ENCODE data around the gene SMAD6. TPM values are rescaled to one million over a fixed set of nuclear protein-coding genes. Genes with fewer than 3 reads are reported as not detected.

Gene SMAD6
- total and polyA plus RNA-seq, 2 donors (not counting 1 experiment from before 2014, with no cell fraction given): 0.03 to 0.37 TPM

DNA sequence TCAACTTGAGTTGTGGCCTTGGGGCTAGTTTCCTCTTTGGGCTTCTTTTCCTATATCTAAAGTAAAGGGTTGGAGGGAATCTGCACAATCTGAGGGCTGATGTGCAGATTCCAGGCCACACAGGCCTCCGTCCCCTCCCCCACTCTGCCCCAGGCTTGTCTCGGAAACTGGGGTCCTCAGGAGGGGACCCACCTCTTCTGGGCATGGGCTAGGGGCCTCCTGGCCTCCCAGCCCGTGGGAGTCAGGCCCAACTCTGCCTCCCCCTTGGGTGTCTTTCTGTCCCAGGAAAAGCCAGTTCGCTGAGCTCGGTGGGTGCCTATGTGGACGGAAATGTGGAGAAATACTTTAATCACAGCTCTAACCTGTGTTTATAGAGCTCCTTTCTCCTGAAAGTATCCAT, 4.8 kb downstream of the SMAD6 start:
- Histone ChIP-seq H3K27me3 (replicated peaks in 1 of 4; ENCODE audit: control extremely low read depth in 1 of 4, control insufficient read depth in 3 of 4, insufficient read depth in 4 of 4, low read length in 3 of 4) (peaks cover 0 to 37% (median 7%) of the 10 kb centered on the region in 4 experiments), H3K4me1 (ENCODE audit: control insufficient read depth in 2 of 2, insufficient read depth in 2 of 2, low read length in 2 of 2) (peaks cover 13 to 14% of the 10 kb centered on the region in 2 donors), H3K4me2 (replicated peaks; ENCODE audit: low read depth, low read length, poor library complexity, severe bottlenecking) (no peak overlapping the region), H2AFZ (ENCODE audit: insufficient read depth, low read depth, low read length, poor library complexity, severe bottlenecking) (no peak overlapping the region), H3K79me2 (ENCODE audit: control insufficient read depth, insufficient read depth, low read length) (no peaks in the 10 kb centered on the region), H3K9ac (ENCODE audit: low read length) (no peak overlapping the region), H3K36me3 (replicated peaks in 1 of 2; ENCODE audit: control extremely low read depth in 1 of 2, control insufficient read depth in 1 of 2, extremely low read depth in 1 of 2, insufficient read depth in 2 of 2, low read length in 1 of 2) (no peaks in the 10 kb centered on the region), H4K20me1 (ENCODE audit: control insufficient read depth, insufficient read depth, low read length, poor library complexity, severe bottlenecking) (no peaks in the 10 kb centered on the region), H3K4me3 (ENCODE audit: control extremely low read depth in 1 of 5, extremely low read depth in 1 of 5, insufficient read depth in 1 of 5, low read depth in 2 of 5, low read length in 4 of 5) (no peak overlapping the region), H3K27ac (ENCODE audit: low read length in 2 of 2) (no peak overlapping the region), H3K9me3 (ENCODE audit: control extremely low read depth in 1 of 3, control insufficient read depth in 2 of 3, insufficient read depth in 1 of 3, low read length in 2 of 3) (no peaks in the 10 kb centered on the region)
- Mint-ChIP-seq H3K9me3 (ENCODE audit: insufficient read depth) (no peaks in the 10 kb centered on the region), H3K4me3 (no peak overlapping the region), H3K27ac (no peak overlapping the region), H3K27me3 (peaks cover 17% of the 10 kb centered on the region), H3K4me1 (peaks cover 9% of the 10 kb centered on the region)
- WGBS (ENCODE audit: insufficient coverage): 91% methylated on average over 3 of the region's 6 CpGs
- intact Hi-C loops (cut with micrococcal nuclease): loop anchor here (10.0 kb wide), 2 partner anchors 128 to 1138 kb away; partner anchors contain the start of gene RNU6-1
- TF ChIP-seq EZH2 (IDR thresholded peaks at IDR 0.05; ENCODE audit: borderline replicate concordance, insufficient read depth, low read depth, low read length, poor library complexity, severe bottlenecking): no peak
- TF ChIP-seq, protein P1, sequence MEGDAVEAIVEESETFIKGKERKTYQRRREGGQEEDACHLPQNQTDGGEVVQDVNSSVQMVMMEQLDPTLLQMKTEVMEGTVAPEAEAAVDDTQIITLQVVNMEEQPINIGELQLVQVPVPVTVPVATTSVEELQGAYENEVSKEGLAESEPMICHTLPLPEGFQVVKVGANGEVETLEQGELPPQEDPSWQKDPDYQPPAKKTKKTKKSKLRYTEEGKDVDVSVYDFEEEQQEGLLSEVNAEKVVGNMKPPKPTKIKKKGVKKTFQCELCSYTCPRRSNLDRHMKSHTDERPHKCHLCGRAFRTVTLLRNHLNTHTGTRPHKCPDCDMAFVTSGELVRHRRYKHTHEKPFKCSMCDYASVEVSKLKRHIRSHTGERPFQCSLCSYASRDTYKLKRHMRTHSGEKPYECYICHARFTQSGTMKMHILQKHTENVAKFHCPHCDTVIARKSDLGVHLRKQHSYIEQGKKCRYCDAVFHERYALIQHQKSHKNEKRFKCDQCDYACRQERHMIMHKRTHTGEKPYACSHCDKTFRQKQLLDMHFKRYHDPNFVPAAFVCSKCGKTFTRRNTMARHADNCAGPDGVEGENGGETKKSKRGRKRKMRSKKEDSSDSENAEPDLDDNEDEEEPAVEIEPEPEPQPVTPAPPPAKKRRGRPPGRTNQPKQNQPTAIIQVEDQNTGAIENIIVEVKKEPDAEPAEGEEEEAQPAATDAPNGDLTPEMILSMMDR (IDR thresholded peaks at IDR 0.05): no peak
- ChIA-PET CTCF (interaction anchor here (0.7 kb wide), 1 partner anchor 145 kb away, joined by 3 read pairs; no protein-coding TSS in a partner anchor), POLR2A (no interaction called here)
- no peak for DNase-seq
- no peak for ATAC-seq (ENCODE audit: low read depth)

DNA sequence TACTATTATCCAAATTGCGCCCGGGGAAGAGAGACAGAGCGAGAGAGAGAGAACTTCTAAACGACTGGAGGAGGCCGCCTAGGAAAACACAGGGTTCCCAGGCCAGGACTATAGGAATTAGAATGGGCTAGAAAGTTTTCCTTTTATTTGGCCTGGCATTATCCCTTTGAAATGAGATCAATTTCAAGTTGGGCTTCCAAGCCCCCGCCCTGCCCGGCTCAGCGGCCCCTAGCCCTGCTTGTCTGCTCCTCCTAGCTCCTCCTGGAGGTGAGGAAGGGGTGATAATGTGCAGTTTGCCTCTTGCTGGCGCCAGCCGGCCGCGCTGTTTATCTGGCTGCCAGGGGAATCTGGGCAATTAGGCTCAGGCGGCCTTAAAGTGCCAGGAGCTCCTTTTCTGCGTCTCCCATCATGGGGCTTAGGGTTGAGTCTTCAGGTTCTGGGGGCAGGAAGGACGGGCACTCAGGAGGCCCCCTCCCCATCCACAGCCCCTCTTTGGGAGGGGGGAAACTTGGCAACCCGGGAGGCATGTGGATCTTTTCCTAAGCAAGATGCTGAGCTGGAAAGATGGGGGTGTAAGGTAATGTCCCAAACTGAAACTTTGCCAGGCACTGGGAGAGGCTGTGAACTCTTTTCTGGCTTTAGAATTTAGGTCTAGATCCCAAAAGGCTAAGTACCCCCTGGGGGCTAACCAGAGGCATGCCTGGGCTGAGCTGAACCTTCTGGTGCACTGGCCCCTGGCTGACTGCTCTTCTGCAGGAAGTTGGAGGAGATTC, 5.5 kb downstream of the SMAD6 start:
- Histone ChIP-seq H3K4me2 (replicated peaks; ENCODE audit: low read depth, low read length, poor library complexity, severe bottlenecking) (no peak overlapping the region), H3K27me3 (replicated peaks in 1 of 4; ENCODE audit: control extremely low read depth in 1 of 4, control insufficient read depth in 3 of 4, insufficient read depth in 4 of 4, low read length in 3 of 4) (peaks cover 0 to 32% (median 6%) of the 10 kb centered on the region in 4 experiments), H3K4me1 (ENCODE audit: control insufficient read depth in 2 of 2, insufficient read depth in 2 of 2, low read length in 2 of 2) (peaks cover 9 to 10% of the 10 kb centered on the region in 2 donors), H3K36me3 (replicated peaks in 1 of 2; ENCODE audit: control extremely low read depth in 1 of 2, control insufficient read depth in 1 of 2, extremely low read depth in 1 of 2, insufficient read depth in 2 of 2, low read length in 1 of 2) (no peaks in the 10 kb centered on the region), H4K20me1 (ENCODE audit: control insufficient read depth, insufficient read depth, low read length, poor library complexity, severe bottlenecking) (no peaks in the 10 kb centered on the region), H3K27ac (ENCODE audit: low read length in 2 of 2) (no peak overlapping the region), H3K79me2 (ENCODE audit: control insufficient read depth, insufficient read depth, low read length) (no peaks in the 10 kb centered on the region), H2AFZ (ENCODE audit: insufficient read depth, low read depth, low read length, poor library complexity, severe bottlenecking) (no peak overlapping the region), H3K9me3 (ENCODE audit: control extremely low read depth in 1 of 3, control insufficient read depth in 2 of 3, insufficient read depth in 1 of 3, low read length in 2 of 3) (no peaks in the 10 kb centered on the region), H3K4me3 (ENCODE audit: control extremely low read depth in 1 of 5, extremely low read depth in 1 of 5, insufficient read depth in 1 of 5, low read depth in 2 of 5, low read length in 4 of 5) (no peak overlapping the region), H3K9ac (ENCODE audit: low read length) (no peak overlapping the region)
- ChIA-PET POLR2A (no interaction called here), CTCF (interaction anchor here (0.7 kb wide), 1 partner anchor 144 kb away, joined by 3 read pairs; no protein-coding TSS in a partner anchor)
- ATAC-seq (ENCODE audit: low read depth) (no peak), DNase-seq (no peak)
- Mint-ChIP-seq H3K4me3 (no peak overlapping the region), H3K9me3 (ENCODE audit: insufficient read depth) (no peaks in the 10 kb centered on the region), H3K4me1 (peaks cover 5% of the 10 kb centered on the region), H3K27me3 (peaks cover 13% of the 10 kb centered on the region), H3K27ac (no peak overlapping the region)
- TF ChIP-seq, protein P1 (IDR thresholded peaks at IDR 0.05): no peak
- no peak for TF ChIP-seq EZH2 (IDR thresholded peaks at IDR 0.05; ENCODE audit: borderline replicate concordance, insufficient read depth, low read depth, low read length, poor library complexity, severe bottlenecking)
- intact Hi-C loops (cut with micrococcal nuclease): loop anchor here (10.0 kb wide), 2 partner anchors 127 to 1137 kb away; partner anchors contain the start of gene RNU6-1
- 94% methylated on average over 8 of the region's 16 CpGs for WGBS (ENCODE audit: insufficient coverage)
